Activated T-cell treated with anti-CD3 and anti-CD28 coated beads for 48 hours (primary cell): ENCODE results near the gene TMEM17.

Source experiments
- DNase-seq: peaks from one replicate; pipeline ENCODE4 v3.0.0-alpha.2; 2020; ENCODE audit warnings: low read depth

Gene TMEM17

GRCh38 chr2:62511636-62512035 lies 5.6 kb upstream of the TMEM17 start:
- DNase-seq, result no peak

- no peak for DNase-seq
Observed at GRCh38 chr2:62506421-62506750, 391 bp upstream of the TMEM17 start.

- no peak for DNase-seq
Observed at GRCh38 chr2:62505109-62505749, 766 bp downstream of the TMEM17 start.

- no peak for DNase-seq
Observed at GRCh38 chr2:62504657-62505056, 1.3 kb downstream of the TMEM17 start.

- DNase-seq, result no peak
Observed at GRCh38 chr2:62501794-62502500, 4.0 kb downstream of the TMEM17 start.

GRCh38 chr2:62501069-62501468 lies 4.9 kb downstream of the TMEM17 start:
- no peak for DNase-seq

DNA sequence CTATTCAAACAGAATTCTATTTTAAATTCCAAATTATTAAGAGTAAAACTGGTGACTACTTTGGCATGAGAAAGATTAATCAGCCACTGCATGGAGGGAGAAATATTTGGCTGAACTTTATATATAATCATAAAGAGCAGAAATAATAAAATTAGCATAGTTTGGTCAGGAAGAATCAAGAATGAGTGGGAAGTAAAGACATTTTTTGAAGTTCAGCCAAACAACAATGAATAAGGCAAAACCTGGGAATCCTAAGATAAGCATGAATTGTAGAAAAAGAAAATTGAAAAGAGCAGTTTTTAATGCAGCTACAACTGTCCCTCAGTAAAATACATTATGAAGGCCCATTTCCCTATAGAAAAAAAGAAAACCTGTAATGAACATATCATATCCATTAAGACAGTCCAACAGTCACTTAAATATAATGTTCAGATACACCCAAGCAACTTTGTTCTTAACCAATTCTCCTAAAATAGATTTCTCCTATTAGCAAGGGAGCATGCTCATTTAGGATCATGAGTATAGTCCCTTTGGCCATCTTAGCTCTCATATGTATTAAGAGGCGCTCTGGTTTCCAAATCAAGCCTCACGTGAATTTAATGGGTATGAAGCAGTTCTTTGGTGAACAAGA lies 6.5 kb downstream of the TMEM17 start:
- no peak for DNase-seq

DNA sequence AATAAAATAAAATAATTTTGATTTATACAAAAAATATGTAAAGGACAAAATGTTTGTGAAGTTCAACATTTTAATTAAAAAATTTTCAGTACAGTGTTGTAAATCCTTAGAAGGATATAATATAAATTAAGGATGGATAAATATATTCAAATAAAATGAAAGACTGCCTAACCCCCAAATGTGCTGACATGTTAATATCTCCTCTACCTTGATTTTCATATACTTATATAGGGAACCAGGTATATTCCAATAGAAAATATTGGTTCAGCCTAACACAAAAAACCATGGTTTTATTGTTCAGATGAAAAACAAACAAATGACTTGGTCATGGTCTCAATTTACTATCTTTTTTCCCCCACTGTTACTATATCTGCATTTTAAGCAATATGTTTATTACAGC lies 7.3 kb downstream of the TMEM17 start:
- DNase-seq, result no peak

GRCh38 chr2:62495761-62496160 lies 10.2 kb downstream of the TMEM17 start:
- DNase-seq, result no peak

DNA sequence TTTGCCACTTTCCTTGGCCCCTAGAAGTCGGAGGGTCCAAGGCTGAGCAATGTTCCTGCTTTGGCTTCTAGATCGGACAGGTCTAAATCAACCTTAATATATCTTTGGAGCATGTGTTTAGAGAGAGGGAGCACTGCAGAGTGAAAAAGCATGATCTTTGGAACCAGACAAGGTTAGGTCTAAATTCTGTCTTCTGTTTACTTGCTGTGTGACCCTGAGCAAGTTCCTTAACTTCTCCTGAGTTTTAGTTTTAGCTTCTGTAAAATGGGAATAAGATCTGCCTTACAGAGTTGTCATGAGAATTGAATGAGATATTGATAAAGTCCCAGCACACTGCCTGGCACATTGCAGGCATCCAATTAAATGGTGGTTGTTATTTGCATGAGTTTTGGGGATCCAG lies 13.9 kb downstream of the TMEM17 start:
- DNase-seq, result no peak

GRCh38 chr2:62489702-62490101 lies 16.3 kb downstream of the TMEM17 start:
- DNase-seq, result no peak

GRCh38 chr2:62489162-62489561 lies 16.8 kb downstream of the TMEM17 start:
- DNase-seq, result no peak

- no peak for DNase-seq
Observed at GRCh38 chr2:62486439-62486765, 19.6 kb downstream of the TMEM17 start.

DNA sequence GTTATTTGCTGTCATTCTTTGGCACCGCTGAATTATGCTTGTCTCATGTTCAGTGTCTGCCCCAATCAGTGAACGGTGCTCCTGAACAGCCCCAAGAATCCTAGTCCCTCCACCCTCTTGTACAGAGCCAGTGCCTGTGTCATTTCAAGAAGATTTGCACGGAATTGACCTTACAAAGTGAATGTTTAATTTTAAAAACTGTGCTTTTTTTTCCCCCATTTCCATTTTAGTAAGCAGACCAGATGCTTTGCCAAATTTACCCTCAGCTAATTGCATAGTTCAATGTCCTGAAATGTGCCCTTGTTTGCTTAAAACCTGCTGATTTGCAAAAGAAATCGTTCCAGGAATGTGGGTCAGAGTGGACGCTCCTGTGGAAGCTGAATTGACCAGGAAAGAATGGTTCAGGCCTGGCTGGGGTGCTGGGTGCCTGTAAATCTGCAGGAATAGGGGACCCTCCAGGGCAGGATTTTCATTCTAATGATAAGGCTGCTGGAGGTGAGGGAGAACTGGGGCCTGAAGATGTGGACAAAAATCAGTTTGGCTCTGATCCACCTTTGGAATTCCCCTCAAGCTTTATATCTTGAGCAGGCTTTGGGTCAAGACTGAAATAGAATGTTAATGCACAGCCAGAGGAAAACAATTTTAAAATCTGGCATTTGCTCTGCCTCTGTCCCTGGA lies 20.1 kb downstream of the TMEM17 start:
- DNase-seq, result no peak

GRCh38 chr2:62482558-62483352 lies 23.2 kb downstream of the TMEM17 start:
- no peak for DNase-seq

DNA sequence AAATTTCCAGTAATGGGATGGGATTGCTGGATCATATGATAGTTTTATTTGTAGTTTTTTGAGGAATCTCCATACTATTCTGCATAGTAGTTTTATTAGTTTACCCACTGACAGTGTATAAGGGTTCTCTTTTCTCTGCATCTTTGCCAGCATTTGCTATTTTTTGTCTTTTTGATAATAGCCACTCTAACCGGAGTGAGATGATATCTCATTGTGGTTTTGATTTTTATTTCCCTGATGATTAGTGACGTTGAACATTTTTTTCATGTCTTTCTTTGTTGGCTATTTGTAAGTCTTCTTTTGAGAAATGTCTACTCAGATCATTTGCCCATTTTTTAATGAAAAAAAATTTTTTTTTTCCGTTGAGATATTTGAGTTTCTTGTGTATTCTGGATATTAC lies 26.1 kb downstream of the TMEM17 start:
- DNase-seq, result no peak

GRCh38 chr2:62478093-62478580 lies 27.9 kb downstream of the TMEM17 start:
- no peak for DNase-seq

GRCh38 chr2:62477573-62477972 lies 28.4 kb downstream of the TMEM17 start:
- no peak for DNase-seq

DNA sequence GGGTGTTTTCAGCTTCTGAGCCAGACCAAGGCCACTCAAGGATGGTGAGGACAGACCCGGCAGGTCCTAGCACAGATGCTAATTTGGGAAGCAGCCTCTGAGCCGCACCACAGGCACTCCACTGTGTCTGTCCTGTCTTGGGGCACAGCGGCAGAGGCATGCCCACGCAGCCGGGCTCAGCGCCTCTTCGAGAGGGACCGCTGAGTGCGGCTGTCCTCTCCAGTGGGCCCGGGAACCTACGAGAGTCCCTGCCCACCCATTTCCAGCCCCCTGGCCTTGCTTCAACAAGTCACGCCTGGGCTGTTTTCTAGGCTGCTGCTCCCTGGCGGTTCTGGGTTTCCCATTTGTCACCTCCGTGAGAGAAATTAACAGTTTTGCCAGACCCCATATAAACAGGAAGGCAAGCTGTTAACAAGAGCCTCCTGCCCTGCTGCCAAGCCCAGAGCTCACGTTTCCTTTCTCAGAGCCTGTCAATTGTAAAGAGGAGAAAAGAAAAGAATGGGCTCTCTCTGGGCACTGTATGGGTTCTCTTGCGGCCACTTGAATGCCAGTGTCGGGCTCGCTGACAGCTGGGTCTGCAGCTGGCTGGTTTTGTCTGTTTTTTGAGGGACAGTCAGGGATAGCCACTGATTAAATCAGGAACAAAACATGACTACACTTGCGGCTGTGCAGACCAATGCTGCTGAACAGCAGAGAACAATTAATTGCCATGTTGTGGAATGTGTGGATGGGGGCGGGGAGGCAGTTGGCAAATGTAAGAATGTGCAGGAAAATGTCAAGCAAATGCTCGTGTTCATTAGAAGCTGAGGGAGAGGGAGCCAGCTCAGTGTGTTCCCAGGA lies 30.6 kb downstream of the TMEM17 start:
- no peak for DNase-seq

GRCh38 chr2:62474176-62474575 lies 31.8 kb downstream of the TMEM17 start:
- DNase-seq, result no peak

DNA sequence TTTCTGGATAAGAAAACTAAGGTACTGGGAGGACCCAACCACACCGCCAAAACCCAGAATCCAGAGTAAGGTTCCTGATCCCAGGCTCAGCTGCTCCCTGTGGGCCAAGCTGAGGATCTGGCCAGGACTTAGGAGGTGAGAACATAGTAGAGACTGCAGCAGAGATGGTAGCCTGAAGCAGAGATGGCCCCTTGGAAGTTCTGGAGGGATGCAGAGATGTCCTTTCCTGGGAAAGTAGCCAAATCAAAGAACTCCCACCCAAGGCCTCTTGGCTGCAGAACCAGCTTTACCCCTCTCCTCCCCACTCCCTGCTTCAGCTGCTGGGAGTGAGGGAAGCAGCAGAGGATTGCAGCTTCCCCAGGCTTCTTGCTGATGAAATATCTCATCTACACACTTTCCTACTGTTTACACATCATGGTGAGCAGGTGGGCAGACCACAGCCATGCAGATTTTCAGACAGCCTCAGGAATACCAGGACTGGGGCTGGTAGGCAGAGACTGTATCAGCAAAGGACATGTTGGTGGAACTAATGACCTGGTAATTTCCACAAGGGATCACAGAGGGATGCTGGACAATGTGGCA lies 32.7 kb downstream of the TMEM17 start:
- DNase-seq, result no peak
